IMR-90 (cell line): ENCODE data around the gene DCLRE1A. TPM values are rescaled to one million over a fixed set of nuclear protein-coding genes. Genes with fewer than 3 reads are reported as not detected.

Source experiments
- ATAC-seq: fragments of 200-7000 bp; cut with Tn5 transposase; 2 replicates; pipeline ENCODE4 v1.9.1; 2020; ENCODE audit warnings: low read depth, mild to moderate bottlenecking, moderate library complexity
- BruUV-seq: library from RNA; stranded (reverse); fragments of 400-500 nt; replicated peaks from 2 replicates; lab custom pipeline; 2021; lab: Mats Ljungman, UMichigan
- CTCF ChIA-PET: fragments of 300-600 bp; formaldehyde crosslinking; extraction: SDS; loops from one replicate; lab custom pipeline; 2021; ENCODE audit warnings: antibody characterized with exemption; lab: Yijun Ruan, JAX
- POLR2A ChIA-PET: fragments of 300-600 bp; sonication (Branson Sonifier 250); formaldehyde crosslinking; loops from one replicate; lab custom pipeline; 2022; ENCODE audit warnings: antibody characterized with exemption; ENCODE audit not compliant: unreplicated experiment; lab: Charles Lee
- DNase-seq: peaks from one replicate; pipeline ENCODE4 v3.0.0; 2013
- H2AFZ ChIP-seq: replicated peaks from 2 replicates; pipeline ENCODE3; 2013; ENCODE audit warnings: low read length, mild to moderate bottlenecking; ENCODE audit not compliant: poor library complexity
- H2AK5ac ChIP-seq: 2 replicates; pipeline ENCODE4 v1.6.1; 2013; ENCODE audit warnings: low read depth, low read length, inconsistent platforms
- H2AK9ac ChIP-seq: replicated peaks from 2 replicates; pipeline ENCODE3; 2013; ENCODE audit warnings: mild to moderate bottlenecking, low read depth, low read length, moderate library complexity; ENCODE audit not compliant: poor library complexity
- H2BK120ac ChIP-seq: 2 replicates; pipeline ENCODE4 v1.6.1; 2013; ENCODE audit warnings: low read depth, low read length, inconsistent platforms
- H2BK15ac ChIP-seq: 3 replicates; pipeline ENCODE4 v1.6.1; 2013; ENCODE audit warnings: low read depth, low read length, inconsistent platforms
- H2BK20ac ChIP-seq: 2 replicates; pipeline ENCODE4 v1.6.1; 2013; ENCODE audit warnings: low read depth, mild to moderate bottlenecking, inconsistent platforms, low read length, moderate library complexity
- H2BK5ac ChIP-seq: 2 replicates; pipeline ENCODE4 v1.6.1; 2013; ENCODE audit warnings: mild to moderate bottlenecking, low read depth, low read length, inconsistent platforms; ENCODE audit not compliant: poor library complexity, severe bottlenecking
- H3K14ac ChIP-seq: replicated peaks from 2 replicates; pipeline ENCODE4 v1.6.1; 2013; ENCODE audit warnings: low read depth, low read length, inconsistent platforms
- H3K18ac ChIP-seq: 2 replicates; pipeline ENCODE4 v1.6.1; 2013; ENCODE audit warnings: low read depth, low read length, control low read depth
- H3K23ac ChIP-seq: 2 replicates; pipeline ENCODE4 v1.6.1; 2013; ENCODE audit warnings: low read depth, low read length, inconsistent platforms
- H3K27ac ChIP-seq: 2 replicates; pipeline ENCODE4 v1.5.1; 2013; ENCODE audit warnings: mild to moderate bottlenecking, control low read depth, low read length; ENCODE audit not compliant: insufficient read depth
- H3K27me3 ChIP-seq: 2 replicates; pipeline ENCODE4 v1.6.1; 2013; ENCODE audit warnings: low read length; ENCODE audit not compliant: control insufficient read depth, insufficient read depth
- H3K36me3 ChIP-seq: 2 replicates; pipeline ENCODE4 v1.6.1; 2013; ENCODE audit warnings: low read length, mixed read lengths; ENCODE audit not compliant: control insufficient read depth, insufficient read depth
- H3K4ac ChIP-seq: 2 replicates; pipeline ENCODE4 v1.6.1; 2013; ENCODE audit warnings: low read depth, low read length, inconsistent platforms
- H3K4me1 ChIP-seq: 2 replicates; pipeline ENCODE4 v1.6.1; 2013; ENCODE audit warnings: low read length, mixed read lengths; ENCODE audit not compliant: control insufficient read depth, insufficient read depth
- H3K4me2 ChIP-seq: 2 replicates; pipeline ENCODE4 v1.6.1; 2013; ENCODE audit warnings: low read depth, mild to moderate bottlenecking, control low read depth, low read length, moderate library complexity
- H3K4me3 ChIP-seq: 2 replicates; pipeline ENCODE4 v1.5.1; 2013; ENCODE audit warnings: low read depth, mild to moderate bottlenecking, control low read depth, low read length, moderate library complexity; ENCODE audit not compliant: insufficient read depth
- H3K56ac ChIP-seq: 2 replicates; pipeline ENCODE4 v1.6.1; 2013; ENCODE audit warnings: low read length, inconsistent platforms; ENCODE audit not compliant: insufficient read depth; ENCODE audit errors: extremely low read depth
- H3K79me1 ChIP-seq, 2 experiments: 2 replicates each; pipeline ENCODE4 v1.6.1; 2013; ENCODE audit warnings: low read length in 2 of 2, inconsistent platforms in 1 of 2, low read depth in 1 of 2
- H3K9ac ChIP-seq: 2 replicates; pipeline ENCODE4 v1.6.1; 2013; ENCODE audit warnings: low read depth, low read length, control low read depth
- H3K9me1 ChIP-seq: 2 replicates; pipeline ENCODE4 v1.6.1; 2013; ENCODE audit warnings: low read length, inconsistent platforms; ENCODE audit not compliant: insufficient read depth
- H3K9me3 ChIP-seq: 2 replicates; pipeline ENCODE4 v1.6.1; 2013; ENCODE audit warnings: low read length; ENCODE audit not compliant: control insufficient read depth, insufficient read depth
- H4K20me1 ChIP-seq: 2 replicates; pipeline ENCODE4 v1.6.1; 2013; ENCODE audit warnings: low read length, inconsistent platforms; ENCODE audit not compliant: insufficient read depth
- H4K5ac ChIP-seq: 2 replicates; pipeline ENCODE4 v1.6.1; 2013; ENCODE audit warnings: mild to moderate bottlenecking, low read depth, low read length, control low read depth
- H4K8ac ChIP-seq, 2 experiments: 2 replicates each; pipeline ENCODE4 v1.6.1; 2013; ENCODE audit warnings: low read depth in 2 of 2, low read length in 2 of 2, control low read depth in 1 of 2, inconsistent platforms in 1 of 2
- H4K91ac ChIP-seq: 2 replicates; pipeline ENCODE4 v1.6.1; 2013; ENCODE audit warnings: low read depth, low read length, inconsistent platforms; ENCODE audit not compliant: insufficient read depth
- BHLHE40 ChIP-seq: fragments of 150-350 bp; IDR thresholded peaks from 2 replicates; pipeline ENCODE4 v1.6.1; 2016; ENCODE audit warnings: mild to moderate bottlenecking, low read depth, low read length
- CEBPB ChIP-seq: IDR thresholded peaks from 2 replicates; pipeline ENCODE4 v1.6.1; 2012; ENCODE audit warnings: low read depth, low read length, improper control_type of control experiment
- CHD1 ChIP-seq: IDR thresholded peaks from 2 replicates; pipeline ENCODE4 v1.6.1; 2012; ENCODE audit warnings: low read depth, low read length, improper control_type of control experiment
- CTCF ChIP-seq: conservative IDR thresholded peaks from 2 replicates; pipeline ENCODE4 v1.5.1; 2012; ENCODE audit warnings: mild to moderate bottlenecking, low read depth, low read length, improper control_type of control experiment
- ELK1 ChIP-seq: fragments of 150-350 bp; IDR thresholded peaks from 2 replicates; pipeline ENCODE4 v1.6.1; 2016; ENCODE audit warnings: low read depth, mild to moderate bottlenecking, low read length, moderate library complexity, borderline replicate concordance
- FOS ChIP-seq: fragments of 150-350 bp; IDR thresholded peaks from 2 replicates; pipeline ENCODE4 v1.6.1; 2016; ENCODE audit warnings: low read depth, low read length
- MAFK ChIP-seq: IDR thresholded peaks from 2 replicates; pipeline ENCODE4 v1.6.1; 2012; ENCODE audit warnings: low read depth, low read length, improper control_type of control experiment
- MAZ ChIP-seq: IDR thresholded peaks from 2 replicates; pipeline ENCODE4 v1.6.1; 2012; ENCODE audit warnings: low read depth, mild to moderate bottlenecking, low read length, improper control_type of control experiment, moderate library complexity, borderline replicate concordance
- MXI1 ChIP-seq: IDR thresholded peaks from 2 replicates; pipeline ENCODE4 v1.6.1; 2012; ENCODE audit warnings: low read depth, mild to moderate bottlenecking, low read length, moderate library complexity, borderline replicate concordance
- NFE2L2 ChIP-seq: fragments of 150-350 bp; IDR thresholded peaks from 2 replicates; pipeline ENCODE4 v1.6.1; 2016; ENCODE audit warnings: low read depth, mild to moderate bottlenecking, low read length
- POLR2A ChIP-seq: IDR thresholded peaks from 2 replicates; pipeline ENCODE4 v1.6.1; 2012; ENCODE audit warnings: mild to moderate bottlenecking, low read depth, low read length
- RAD21 ChIP-seq: IDR thresholded peaks from 2 replicates; pipeline ENCODE4 v1.6.1; 2012; ENCODE audit warnings: low read length, improper control_type of control experiment
- RCOR1 ChIP-seq: IDR thresholded peaks from 2 replicates; pipeline ENCODE4 v1.6.1; 2012; ENCODE audit warnings: mild to moderate bottlenecking, low read length, improper control_type of control experiment; ENCODE audit not compliant: insufficient replicate concordance
- RFX5 ChIP-seq: IDR thresholded peaks from 2 replicates; pipeline ENCODE4 v1.8.0; 2012; ENCODE audit warnings: low read depth, mild to moderate bottlenecking, low read length, moderate library complexity
- SMC3 ChIP-seq: fragments of 150-350 bp; IDR thresholded peaks from 2 replicates; pipeline ENCODE4 v1.6.1; 2016; ENCODE audit warnings: low read depth, mild to moderate bottlenecking, antibody characterized with exemption, low read length, moderate library complexity
- WGBS, 2 experiments: methylation state at CpG; one replicate each; pipeline versions ENCODE4 v1.1.5 to v1.1.7; 2013; ENCODE audit warnings: missing lambda C conversion rate in 2 of 2; ENCODE audit not compliant: insufficient read length in 1 of 2; ENCODE audit errors: extremely low coverage in 2 of 2; 5-methylcytosine and 5-hydroxymethylcytosine counted together
- dilution Hi-C: fragments of 300-500 bp; cut with HindIII; formaldehyde crosslinking; loops from one replicate; pipeline ENCODE4 v1.14.3; 2018; ENCODE audit warnings: low sequenced_read_pairs; ENCODE audit not compliant: unreplicated experiment
- in situ Hi-C: fragments of 300-500 bp; cut with MboI; formaldehyde crosslinking; loops from 3 replicates; pipeline ENCODE4 v1.14.3; 2019; ENCODE audit warnings: low sequenced_read_pairs, inconsistent platforms, mixed read lengths
- intact Hi-C: fragments of 100-400 bp; cut with micrococcal nuclease; formaldehyde crosslinking; loops from 2 replicates; pipeline ENCODE4 v1.10.0; 2022
- polyA plus RNA-seq, 3 experiments: library from polyadenylated mRNA; depleted of rRNA; stranded (reverse); fragments of >200 nt; gene quantifications; 2 replicates each; pipeline ENCODE4 v1.2.3, GENCODE V29; 2012; ENCODE audit warnings: low replicate concordance in 1 of 3
- total RNA-seq: library from RNA; depleted of rRNA; stranded (reverse); fragments of >200 nt; gene quantifications from 2 replicates; pipeline ENCODE4 v1.2.3, GENCODE V29; 2012
- TF ChIP-seq, protein P1 (sequence below): fragments of 150-350 bp; IDR thresholded peaks from 2 replicates; pipeline ENCODE4 v1.6.1; 2017; ENCODE audit warnings: mild to moderate bottlenecking, antibody characterized with exemption, low read length, low read depth

DCLRE1A gene
- total and polyA plus RNA-seq, 2 of the 4 experiments (the other 2 are of a cell fraction) = 3.1 to 6.3 TPM

- Histone ChIP-seq H2AK5ac (no peak overlapping the region), H3K18ac (no peak overlapping the region), H3K9ac (no peak overlapping the region), H2BK120ac (no peak overlapping the region), H4K91ac (no peak overlapping the region), H3K27ac (no peak overlapping the region), H2AFZ (no peak overlapping the region), H3K4ac (no peak overlapping the region), H3K23ac (no peak overlapping the region), H3K36me3 (peaks cover 3% of the 10 kb centered on the region; the same call in 1 of the 2 replicates), H3K4me2 (no peak overlapping the region), H2BK5ac (no peak overlapping the region), H3K4me3 (no peak overlapping the region), H2BK20ac (no peak overlapping the region), H4K8ac (no peak overlapping the region), H2BK15ac (no peak overlapping the region), H3K56ac (no peak overlapping the region), H4K5ac (no peak overlapping the region), H3K4me1 (0 out of 2 replicates have a peak, but pooled peaks cover 2% of the 10 kb centered on the region), H3K79me1 (peaks cover 3% of the 10 kb centered on the region in 2 experiments; a peak in 1 of 4 replicates), H2AK9ac (no peak overlapping the region), H3K27me3 (no peaks in the 10 kb centered on the region), H4K20me1 (no peaks in the 10 kb centered on the region), H3K9me3 (no peaks in the 10 kb centered on the region), H3K9me1 (peaks cover 2% of the 10 kb centered on the region; the same call in 1 of the 2 replicates), H3K14ac (no peak overlapping the region)
- ChIA-PET POLR2A (no interaction called here), CTCF (interaction anchor here (1.5 kb wide), 1 partner anchor 10 kb away, joined by 3 read pairs; no protein-coding TSS in a partner anchor)
- BruUV-seq = no TSS peak
- TF ChIP-seq FOS (no peak), CHD1 (no peak), BHLHE40 (no peak), SMC3 (no peak), RFX5 (no peak), RAD21 (no peak), NFE2L2 (no peak), MXI1 (no peak), POLR2A (no peak), CEBPB (no peak), MAFK (no peak), ELK1 (no peak), RCOR1 (no peak), MAZ (no peak), CTCF (no peak)
- TF ChIP-seq, protein P1, sequence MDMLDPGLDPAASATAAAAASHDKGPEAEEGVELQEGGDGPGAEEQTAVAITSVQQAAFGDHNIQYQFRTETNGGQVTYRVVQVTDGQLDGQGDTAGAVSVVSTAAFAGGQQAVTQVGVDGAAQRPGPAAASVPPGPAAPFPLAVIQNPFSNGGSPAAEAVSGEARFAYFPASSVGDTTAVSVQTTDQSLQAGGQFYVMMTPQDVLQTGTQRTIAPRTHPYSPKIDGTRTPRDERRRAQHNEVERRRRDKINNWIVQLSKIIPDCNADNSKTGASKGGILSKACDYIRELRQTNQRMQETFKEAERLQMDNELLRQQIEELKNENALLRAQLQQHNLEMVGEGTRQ = no peak
- no peak for ATAC-seq
- no peak for DNase-seq
- intact Hi-C loops = no loop called here
- WGBS, 2 experiments = 57% methylated on average over 1 of the region's 2 CpGs; no CpG with 5 or more reads in 1 of the 2 experiments
- dilution Hi-C loops = no loop called here
- in situ Hi-C loops = no loop called here
Measured at GRCh38 chr10:113893570-113893969, 39.7 kb upstream of the DCLRE1A start.
